Lower leg skin (tissue), 4 donors: ENCODE measurements around the gene DDX39B. TPM values are rescaled to one million over a fixed set of nuclear protein-coding genes. Genes with fewer than 3 reads are reported as not detected.

Source experiments
- DNase-seq, 2 donors: peaks; one replicate each; pipeline ENCODE4 v3.0.0-alpha.2; 2019; ENCODE audit warnings: low spot score in 2 of 2
- H3K4me3 ChIP-seq: fragments of 200-600 bp; sonication (generic); 2 replicates; pipeline ENCODE4 v1.5.1; 2017; ENCODE audit warnings: mild to moderate bottlenecking, low read depth; ENCODE audit not compliant: poor library complexity, severe bottlenecking
- POLR2A ChIP-seq, 2 donors: fragments of 450-650 bp; IDR thresholded peaks; one replicate each; pipeline ENCODE4 v1.6.1; 2016 to 2017; ENCODE audit warnings: antibody characterized with exemption in 2 of 2, mild to moderate bottlenecking in 1 of 2, moderate library complexity in 1 of 2
- WGBS, 2 donors: methylation state at CpG; one replicate each; pipeline ENCODE4 v1.1.5; 2018; 5-methylcytosine and 5-hydroxymethylcytosine counted together
- intact Hi-C: fragments of 100-400 bp; cut with DNase I; formaldehyde crosslinking; loops from one replicate; pipeline ENCODE4 v1.15.0; 2023; ENCODE audit warnings: low total_unique reads
- total RNA-seq, 4 donors: library from RNA; depleted of rRNA; stranded (reverse); fragments of >200 nt; gene quantifications; one replicate each; pipeline ENCODE4 v1.1.0, GENCODE V29; 2016
- TF ChIP-seq, protein P1 (sequence below), 3 donors: fragments of 450-650 bp; IDR thresholded peaks; one replicate each; pipeline ENCODE4 v1.5.1; 2016; ENCODE audit warnings: antibody characterized with exemption in 3 of 3, mild to moderate bottlenecking in 3 of 3, moderate library complexity in 2 of 3

The DDX39B gene
- total RNA-seq, 4 donors from 2014 or later: 176 to 355 (median 238) TPM

DNA sequence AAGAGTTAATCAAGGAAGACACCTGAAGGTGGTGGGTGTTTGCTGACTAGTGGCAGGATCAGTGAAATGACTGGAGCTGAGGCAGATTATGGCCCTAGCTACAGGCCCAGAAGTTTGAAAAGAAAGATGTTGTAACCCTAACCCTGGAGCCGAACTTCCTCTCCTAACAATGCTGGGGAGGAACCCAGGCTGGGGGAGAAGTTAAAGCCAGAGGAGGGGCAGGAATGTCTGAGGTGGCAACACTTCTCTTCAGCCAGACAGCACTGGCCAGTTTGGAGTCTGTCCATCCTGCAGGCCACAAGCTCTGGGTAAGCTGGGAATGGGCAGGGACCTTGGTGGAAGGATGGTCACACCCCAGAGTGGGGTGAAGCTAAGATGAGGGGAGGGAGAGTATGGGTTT lies 44.2 kb upstream of the DDX39B start, which contains the start of gene LST1:
TSS of gene LST1 (plus strand) at position 270 of the 400 bp plus-strand sequence. CDS start 1,023 bp downstream, outside the sequence.
- TF ChIP-seq, protein P1, sequence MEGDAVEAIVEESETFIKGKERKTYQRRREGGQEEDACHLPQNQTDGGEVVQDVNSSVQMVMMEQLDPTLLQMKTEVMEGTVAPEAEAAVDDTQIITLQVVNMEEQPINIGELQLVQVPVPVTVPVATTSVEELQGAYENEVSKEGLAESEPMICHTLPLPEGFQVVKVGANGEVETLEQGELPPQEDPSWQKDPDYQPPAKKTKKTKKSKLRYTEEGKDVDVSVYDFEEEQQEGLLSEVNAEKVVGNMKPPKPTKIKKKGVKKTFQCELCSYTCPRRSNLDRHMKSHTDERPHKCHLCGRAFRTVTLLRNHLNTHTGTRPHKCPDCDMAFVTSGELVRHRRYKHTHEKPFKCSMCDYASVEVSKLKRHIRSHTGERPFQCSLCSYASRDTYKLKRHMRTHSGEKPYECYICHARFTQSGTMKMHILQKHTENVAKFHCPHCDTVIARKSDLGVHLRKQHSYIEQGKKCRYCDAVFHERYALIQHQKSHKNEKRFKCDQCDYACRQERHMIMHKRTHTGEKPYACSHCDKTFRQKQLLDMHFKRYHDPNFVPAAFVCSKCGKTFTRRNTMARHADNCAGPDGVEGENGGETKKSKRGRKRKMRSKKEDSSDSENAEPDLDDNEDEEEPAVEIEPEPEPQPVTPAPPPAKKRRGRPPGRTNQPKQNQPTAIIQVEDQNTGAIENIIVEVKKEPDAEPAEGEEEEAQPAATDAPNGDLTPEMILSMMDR (IDR thresholded peaks at IDR 0.05): no peak
- TF ChIP-seq POLR2A (IDR thresholded peaks at IDR 0.05): no peak
- H3K4me3 ChIP-seq: no peak within 1 kb of the TSS
- intact Hi-C loops: no loop called here
- 47 to 80% methylated on average over 1 of the region's 1 CpG for WGBS, 2 donors
- peak in 1 of 2 donors; percentile 77 for DNase-seq

DNA sequence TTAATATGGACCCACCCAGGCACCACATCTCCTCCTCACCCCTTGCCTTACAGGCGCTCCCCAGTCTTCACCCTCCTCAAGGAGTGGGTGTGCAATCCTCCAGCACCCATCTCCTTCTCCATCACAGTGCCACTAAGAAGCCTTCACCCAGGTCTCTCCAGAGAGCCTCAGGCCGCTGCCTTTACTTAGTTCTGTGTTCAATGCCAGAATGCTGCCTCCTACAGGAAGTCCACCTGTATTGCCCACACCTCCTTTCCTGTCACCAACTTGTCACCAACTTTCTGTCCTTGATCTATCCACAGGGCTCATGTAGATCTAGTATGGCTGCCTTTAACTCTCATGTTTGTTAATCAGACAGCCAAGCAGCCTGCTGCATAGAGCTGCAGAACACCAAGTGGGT lies 43.7 kb upstream of the DDX39B start:
- intact Hi-C loops: no loop called here
- DNase-seq: peak in 1 of 2 donors; percentile 74
- no peak for TF ChIP-seq POLR2A (IDR thresholded peaks at IDR 0.05)
- TF ChIP-seq, protein P1 (IDR thresholded peaks at IDR 0.05): no peak
- WGBS, 2 donors: 68 to 73% methylated on average over 2 of the region's 2 CpGs
- no peak overlapping the region for H3K4me3 ChIP-seq

DNA sequence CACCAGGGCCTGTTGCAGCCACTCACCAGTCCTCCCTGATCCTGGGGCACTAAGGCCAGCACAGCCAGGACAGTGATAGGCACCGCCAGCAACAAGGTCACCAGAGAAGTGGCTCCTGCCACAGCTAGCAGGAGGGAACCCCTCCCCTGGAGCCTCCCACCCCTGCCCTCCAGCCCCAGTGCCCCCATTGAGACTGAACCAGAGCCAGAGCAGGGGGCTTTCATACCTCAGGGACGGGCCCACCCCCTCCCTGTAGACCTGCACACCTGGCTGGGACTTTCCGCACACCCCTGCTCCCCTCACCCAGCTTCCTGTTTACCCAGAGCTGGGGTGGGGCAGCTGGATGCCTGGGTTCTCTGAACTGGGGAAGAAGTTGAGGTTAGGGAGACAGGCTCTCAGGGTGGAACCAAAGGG lies 40.4 kb upstream of the DDX39B start, which contains the start of gene LTB:
TSS of gene LTB (minus strand) at position 195 of the 414 bp plus-strand sequence. CDS start at position 188, 7 bp downstream.
- DNase-seq: peak in 1 of 2 donors; percentile 81
- intact Hi-C loops: no loop called here
- WGBS, 2 donors: 55 to 79% methylated on average over 2 to 3 of the region's 3 CpGs
- peak within 1 kb of the TSS; percentile 70 for H3K4me3 ChIP-seq
- TF ChIP-seq, protein P1 (IDR thresholded peaks at IDR 0.05): no peak
- TF ChIP-seq POLR2A (IDR thresholded peaks at IDR 0.05): no peak

DNA sequence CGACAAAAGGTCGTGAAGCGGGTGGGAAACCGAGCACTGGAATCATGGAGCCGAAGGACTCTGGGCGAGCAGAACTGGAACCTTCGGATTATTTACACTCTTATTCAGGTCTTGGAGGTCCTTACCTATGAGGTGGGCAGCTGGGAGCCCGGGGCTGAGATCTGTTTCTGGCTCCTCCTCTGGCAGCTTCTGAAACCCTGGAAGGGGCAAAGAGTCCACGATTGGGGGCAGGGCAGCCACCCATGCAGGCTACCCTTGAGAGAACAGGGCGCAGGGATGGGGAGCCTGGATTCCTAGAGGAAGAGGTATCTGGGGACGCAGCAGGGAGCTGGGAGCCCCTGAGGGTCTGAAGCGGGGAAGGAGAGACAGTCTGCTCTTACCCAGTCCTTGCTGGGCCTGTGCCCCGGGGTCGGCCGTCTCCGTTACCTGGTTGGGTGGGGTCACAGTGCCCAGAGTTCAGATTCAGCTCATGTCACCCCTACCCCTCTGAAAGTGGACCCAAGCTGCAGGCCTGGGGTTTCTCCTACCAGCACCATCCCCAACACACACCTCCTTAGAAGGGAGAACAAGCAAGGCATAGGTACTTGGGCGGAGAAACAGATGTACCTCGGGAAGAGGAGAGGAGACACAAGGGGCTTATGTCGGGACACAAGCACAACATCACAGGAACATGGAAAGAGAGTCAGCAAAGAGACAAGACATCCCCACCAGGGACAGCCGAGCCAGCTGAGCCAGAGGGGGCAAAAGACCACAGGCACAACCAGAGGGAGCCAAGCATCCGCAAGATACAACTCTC lies 39.8 kb upstream of the DDX39B start:
- peak in 1 of 2 donors; percentile 86 for DNase-seq
- TF ChIP-seq, protein P1 (IDR thresholded peaks at IDR 0.05): no peak
- no peak for TF ChIP-seq POLR2A (IDR thresholded peaks at IDR 0.05)
- intact Hi-C loops: no loop called here
- peak overlapping the region; percentile 70 for H3K4me3 ChIP-seq
- 13 to 21% methylated on average over 17 to 20 of the region's 21 CpGs for WGBS, 2 donors

DNA sequence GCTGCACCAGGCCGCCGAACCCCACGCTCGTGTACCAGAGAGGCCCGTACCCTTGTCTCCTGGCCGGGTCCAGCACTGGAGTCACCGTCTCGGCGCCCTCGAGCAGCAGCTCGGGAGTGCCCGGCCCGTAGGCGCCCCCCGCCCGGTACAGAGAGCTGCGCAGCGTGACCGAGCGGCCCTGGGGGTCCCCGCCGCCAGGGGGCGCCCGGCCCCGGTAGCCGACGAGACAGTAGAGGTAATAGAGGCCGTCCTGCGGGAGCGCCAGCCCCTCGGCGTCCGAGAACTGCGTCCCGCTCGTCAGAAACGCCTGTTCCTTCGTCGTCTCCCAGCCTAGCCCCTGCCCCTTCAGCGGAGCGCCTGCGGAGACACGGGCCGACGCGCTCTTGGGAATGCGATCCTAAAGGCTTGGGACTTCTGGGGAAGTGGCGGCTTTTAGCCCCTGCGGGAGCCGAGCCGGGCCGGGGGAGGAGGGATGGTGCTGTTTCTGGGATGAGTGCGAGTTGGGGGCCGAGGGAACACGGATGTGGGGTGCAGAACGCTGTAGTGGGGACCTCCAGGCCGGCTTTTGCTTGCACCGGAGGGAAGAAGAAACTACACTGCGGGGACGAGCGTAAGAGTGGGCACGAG lies 39.1 kb upstream of the DDX39B start:
- DNase-seq: peak; percentile 71 to 97
- WGBS, 2 donors: 0 to 2% methylated on average over 27 to 51 of the region's 62 CpGs
- intact Hi-C loops: no loop called here
- no peak for TF ChIP-seq POLR2A (IDR thresholded peaks at IDR 0.05)
- TF ChIP-seq, protein P1 (IDR thresholded peaks at IDR 0.05): peak in 1 of 3 donors; percentile 93
- peak overlapping the region; percentile 70 for H3K4me3 ChIP-seq
